IPS-NIHi11 (cell line): ENCODE data around the gene MOV10.
"Not testable (repeated sequence)": the region's sequence is repeated elsewhere in the genome, so short reads cannot be mapped to it uniquely, and the experiment has no call there.

Source experiments
- DNase-seq: peaks from one replicate; pipeline ENCODE4 v3.0.0; 2012; ENCODE audit warnings: mixed read lengths, low spot score

The MOV10 gene, protein sequence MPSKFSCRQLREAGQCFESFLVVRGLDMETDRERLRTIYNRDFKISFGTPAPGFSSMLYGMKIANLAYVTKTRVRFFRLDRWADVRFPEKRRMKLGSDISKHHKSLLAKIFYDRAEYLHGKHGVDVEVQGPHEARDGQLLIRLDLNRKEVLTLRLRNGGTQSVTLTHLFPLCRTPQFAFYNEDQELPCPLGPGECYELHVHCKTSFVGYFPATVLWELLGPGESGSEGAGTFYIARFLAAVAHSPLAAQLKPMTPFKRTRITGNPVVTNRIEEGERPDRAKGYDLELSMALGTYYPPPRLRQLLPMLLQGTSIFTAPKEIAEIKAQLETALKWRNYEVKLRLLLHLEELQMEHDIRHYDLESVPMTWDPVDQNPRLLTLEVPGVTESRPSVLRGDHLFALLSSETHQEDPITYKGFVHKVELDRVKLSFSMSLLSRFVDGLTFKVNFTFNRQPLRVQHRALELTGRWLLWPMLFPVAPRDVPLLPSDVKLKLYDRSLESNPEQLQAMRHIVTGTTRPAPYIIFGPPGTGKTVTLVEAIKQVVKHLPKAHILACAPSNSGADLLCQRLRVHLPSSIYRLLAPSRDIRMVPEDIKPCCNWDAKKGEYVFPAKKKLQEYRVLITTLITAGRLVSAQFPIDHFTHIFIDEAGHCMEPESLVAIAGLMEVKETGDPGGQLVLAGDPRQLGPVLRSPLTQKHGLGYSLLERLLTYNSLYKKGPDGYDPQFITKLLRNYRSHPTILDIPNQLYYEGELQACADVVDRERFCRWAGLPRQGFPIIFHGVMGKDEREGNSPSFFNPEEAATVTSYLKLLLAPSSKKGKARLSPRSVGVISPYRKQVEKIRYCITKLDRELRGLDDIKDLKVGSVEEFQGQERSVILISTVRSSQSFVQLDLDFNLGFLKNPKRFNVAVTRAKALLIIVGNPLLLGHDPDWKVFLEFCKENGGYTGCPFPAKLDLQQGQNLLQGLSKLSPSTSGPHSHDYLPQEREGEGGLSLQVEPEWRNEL

GRCh38 chr1:112674440-112674985 is at the start of gene MOV10:
TSS of gene MOV10 (plus strand) at chr1:112674659. CDS start at chr1:112674913, 254 bp downstream.
- DNase-seq = peak; percentile 77

- no peak for DNase-seq
These were observed 48.8 kb upstream of the MOV10 start for GRCh38 chr1:112625696-112626095.

DNA sequence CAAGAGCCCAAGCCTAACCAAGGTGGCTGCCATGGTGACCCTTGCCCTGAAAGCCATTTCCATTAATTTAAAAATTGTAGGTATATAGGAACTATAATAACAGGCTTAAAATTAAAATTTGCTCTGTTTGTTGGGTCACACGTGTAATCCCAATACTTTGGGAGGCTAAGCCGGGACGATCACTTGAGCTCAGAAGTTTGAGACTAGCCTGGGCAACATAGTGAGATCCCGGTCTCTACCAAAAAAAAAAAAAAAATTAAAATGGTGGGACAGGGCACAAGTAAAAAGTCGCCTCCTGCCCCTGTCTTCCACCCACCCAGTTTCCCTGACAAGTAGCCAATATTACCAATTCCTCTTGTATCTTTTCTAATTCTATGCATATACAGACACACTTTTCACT is 48.3 kb upstream of the MOV10 start:
- no peak for DNase-seq

- DNase-seq = no peak
These were observed 47.6 kb upstream of the MOV10 start for GRCh38 chr1:112626887-112627286.

DNA sequence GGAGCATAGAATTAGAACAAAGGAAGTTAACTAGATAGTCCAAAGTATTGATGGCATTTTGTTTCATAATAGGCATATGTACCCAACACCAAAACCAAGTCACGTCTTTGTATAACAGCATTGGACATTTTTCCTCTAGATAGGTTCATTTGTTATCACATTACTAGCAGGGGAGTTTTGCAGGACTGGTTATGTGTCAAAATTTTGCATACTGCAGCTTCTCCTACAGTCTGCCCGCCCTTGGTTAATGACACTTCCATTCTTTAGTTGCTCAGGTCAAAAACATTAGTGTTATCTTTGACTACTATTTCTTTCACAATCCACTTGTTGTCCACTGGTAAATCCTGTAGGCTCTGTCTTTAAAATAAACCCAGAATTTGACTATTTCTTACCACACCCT is 45.9 kb upstream of the MOV10 start:
- no peak for DNase-seq

GRCh38 chr1:112629256-112629655 is 45.2 kb upstream of the MOV10 start:
- DNase-seq = no peak

GRCh38 chr1:112633628-112634027 is 40.8 kb upstream of the MOV10 start:
- no peak for DNase-seq

GRCh38 chr1:112634367-112634766 is 40.1 kb upstream of the MOV10 start:
- no peak for DNase-seq

DNA sequence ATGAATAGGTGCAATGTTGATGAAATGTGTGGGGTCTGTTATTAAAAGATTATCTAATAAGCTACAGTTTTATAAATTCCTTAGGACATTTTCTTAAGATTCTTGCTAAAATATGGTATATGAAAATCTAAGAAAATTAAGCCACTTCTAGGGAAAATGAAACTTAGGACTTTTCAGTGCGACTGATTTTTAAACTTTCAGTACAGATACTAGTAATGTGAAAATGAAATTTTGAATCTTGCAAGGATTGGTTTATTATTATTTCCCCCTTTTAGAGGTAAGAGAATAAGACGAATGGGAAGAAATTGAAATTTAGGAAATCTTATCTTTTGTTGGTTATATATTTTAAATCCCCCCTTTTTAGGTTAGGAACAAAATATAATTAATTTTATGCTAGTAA is 38.4 kb upstream of the MOV10 start:
- no peak for DNase-seq

DNA sequence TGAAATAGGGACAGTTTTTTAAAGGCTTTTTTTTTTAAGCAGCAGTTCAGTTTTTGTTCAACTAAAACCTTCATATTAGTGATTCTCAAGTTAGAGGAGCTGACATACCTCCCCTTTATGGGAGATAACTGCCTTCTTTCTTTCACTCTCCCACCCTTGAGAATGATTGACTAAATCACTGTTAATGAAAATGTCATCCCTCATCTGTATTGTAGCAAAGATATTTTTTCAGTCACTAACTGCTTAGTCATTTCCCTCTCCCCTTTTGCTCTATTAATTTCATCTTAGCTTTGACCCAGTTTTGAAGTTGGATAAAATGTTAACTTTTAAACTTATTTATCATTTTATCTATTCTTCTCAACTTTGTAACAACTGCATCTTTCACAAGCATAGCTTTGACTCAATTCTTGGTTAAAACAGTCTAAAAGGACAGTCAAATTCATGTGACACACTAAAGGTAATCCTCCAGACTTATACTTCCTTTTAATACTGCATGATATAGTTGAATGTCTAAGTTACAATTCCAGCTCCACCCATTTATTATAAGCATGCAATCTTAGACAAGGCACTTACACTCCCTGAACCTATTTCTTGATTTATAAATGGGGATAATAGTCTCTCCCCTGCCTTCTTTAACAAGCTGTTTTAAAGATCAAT is 37.7 kb upstream of the MOV10 start:
- DNase-seq = no peak

DNA sequence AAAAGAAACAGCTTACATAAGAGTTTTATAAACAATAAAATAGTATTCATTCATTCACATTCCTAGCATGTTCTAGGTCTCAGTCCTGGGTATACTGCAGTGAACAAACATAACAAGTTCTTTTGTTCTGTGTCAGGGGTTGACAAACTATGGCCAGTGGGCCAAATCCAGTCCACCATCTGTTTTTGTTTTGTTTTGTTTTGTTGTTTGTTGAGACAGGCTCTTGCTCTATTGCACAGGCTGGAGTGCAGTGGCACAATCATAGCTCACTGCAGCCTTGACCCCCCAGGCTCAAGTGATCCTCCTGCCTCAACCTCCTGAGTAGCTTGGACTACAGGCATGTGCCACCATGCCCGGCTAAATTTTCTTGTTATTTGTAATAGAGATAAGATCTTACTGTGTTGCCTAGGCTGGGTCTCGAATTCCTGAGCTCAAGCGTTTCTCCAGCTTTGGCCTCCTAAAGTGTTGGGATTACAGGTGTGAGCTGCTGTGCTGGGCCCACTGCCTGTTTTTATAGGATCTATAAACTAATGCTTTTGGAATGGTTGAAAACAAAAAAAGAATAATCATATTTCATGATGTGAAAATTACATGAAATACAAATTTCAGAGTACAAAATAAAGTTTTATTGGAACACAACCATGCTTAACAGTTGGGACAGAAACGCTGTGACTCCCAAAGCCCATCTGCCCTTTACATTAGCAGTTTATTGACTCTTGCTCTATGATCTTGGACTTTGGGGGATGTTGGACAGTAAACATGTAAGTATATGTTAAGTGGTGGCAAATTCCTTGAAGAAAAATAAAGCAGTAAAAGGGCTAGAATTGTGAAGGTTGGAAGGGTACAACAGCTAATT is 37.0 kb upstream of the MOV10 start:
- DNase-seq = no peak

GRCh38 chr1:112638110-112638428 is 36.4 kb upstream of the MOV10 start:
- DNase-seq = no peak

GRCh38 chr1:112640437-112640836 is 34.0 kb upstream of the MOV10 start:
- DNase-seq = not testable (repeated sequence)

DNA sequence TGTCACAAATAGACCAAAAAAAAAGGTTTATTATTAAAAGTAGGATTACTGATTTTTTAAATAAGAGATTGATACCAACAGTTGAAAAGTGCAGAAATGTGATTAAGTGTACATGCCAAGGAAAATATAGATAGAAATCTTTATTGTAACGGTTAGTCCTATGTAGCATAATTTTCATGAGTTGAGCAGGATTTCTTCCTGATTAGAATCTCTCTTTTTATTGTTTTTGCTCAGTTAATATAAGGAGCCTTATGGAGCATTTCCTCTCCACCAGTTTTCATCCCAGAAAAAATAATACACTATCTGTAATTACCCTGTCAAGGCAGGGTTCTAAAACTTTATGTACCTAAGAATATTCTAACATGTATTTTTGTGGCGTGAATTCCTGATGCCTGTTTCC is 31.4 kb upstream of the MOV10 start:
- no peak for DNase-seq

DNA sequence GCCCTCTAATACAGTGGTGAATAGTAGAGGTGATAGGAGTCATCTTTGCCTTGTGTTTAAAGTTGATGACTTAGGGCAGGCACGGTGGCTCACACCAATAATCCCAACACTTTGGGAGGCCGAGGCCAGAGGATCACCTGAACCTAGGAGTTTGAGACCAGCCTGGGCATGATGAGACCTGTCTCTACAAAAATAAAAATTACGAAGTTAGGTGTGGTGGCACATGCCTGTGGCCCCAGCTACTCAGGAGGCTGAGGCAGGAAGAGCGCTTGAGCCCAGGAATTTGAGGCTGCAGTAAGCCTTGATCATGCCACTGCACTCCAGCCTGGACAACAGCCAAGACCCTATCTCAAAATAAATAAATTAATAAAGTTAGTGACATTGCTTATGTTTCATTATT is 28.2 kb upstream of the MOV10 start:
- no peak for DNase-seq

DNA sequence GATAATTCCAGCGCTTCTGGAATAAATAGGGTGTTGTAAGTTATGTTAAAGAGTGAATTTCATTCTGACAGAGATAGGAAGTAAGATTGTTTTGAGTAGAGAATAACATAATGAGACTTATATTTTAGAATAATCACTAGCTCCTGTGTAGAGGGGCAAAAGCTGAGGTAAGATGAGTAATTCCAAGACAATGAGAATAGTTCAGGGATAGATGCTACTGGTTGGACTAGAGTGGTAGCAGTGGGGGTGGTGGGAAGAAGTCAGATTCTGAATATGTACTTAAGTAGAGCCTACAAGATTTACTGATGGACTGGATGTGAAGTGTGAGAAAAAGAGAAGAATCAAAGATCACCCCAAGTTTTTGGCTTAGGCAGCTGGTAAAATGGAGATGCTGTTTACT is 23.3 kb upstream of the MOV10 start:
- DNase-seq = no peak

DNA sequence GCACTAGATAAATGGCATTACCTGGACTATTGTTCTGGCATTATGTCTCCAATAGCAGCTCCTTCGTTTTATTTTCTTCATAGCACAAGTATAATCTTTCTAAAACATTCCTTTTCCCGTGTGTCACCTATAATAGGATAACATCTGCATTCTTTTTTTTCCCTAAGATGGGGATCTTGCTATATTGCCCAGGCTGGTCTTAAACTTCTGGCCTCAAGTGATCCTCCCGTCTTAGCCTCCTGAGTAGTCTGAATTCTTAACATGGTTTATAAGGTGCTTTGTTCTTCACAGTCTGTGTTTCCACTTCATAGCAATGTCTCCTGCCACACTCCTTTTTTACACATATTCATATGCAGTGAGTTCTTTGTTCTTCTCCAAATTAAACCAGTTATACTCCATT is 8.6 kb upstream of the MOV10 start:
- DNase-seq = no peak

GRCh38 chr1:112666946-112667345 is 7.5 kb upstream of the MOV10 start:
- DNase-seq = no peak

DNA sequence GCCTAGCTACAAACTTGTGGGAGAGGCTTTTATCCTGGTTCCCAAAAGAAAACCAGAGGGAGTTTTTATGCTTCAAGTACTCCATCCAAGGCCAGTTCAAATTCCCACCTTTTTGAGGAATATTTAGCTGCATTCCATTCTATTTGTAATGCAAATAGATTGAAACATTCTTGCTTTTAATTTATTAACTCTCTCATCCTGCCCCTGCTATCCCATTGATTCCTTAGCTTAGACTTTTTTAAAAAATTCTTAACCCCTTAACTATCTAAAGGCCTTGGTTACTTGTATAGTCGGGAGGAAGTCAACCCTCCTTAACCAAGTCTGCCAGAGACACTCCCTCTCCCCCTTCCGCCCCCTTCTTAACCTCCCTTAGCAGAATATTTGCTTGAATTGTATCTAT is 2.5 kb upstream of the MOV10 start:
- DNase-seq = no peak

DNA sequence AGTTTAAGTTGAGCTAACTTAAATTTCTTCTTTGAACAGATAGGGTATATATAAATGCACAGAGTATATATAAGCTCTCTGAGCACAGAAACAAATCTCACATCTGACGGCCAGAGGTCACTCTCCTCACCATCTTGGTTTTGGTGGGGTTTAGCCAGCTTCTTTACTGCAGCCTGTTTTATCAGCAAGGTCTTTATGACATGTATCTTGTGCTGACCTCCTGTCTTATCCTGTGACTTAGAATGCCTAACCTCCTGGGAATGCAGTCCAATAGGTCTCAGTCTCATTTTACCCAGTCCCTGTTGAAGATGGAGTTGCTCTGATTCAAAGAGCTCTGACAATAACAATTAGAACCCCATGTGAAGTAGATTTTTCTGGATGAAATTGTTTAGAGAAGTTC is 1.6 kb upstream of the MOV10 start:
- DNase-seq = no peak
